T-helper 2 cell treated with Interferon-gamma antibody and Interleukin-4, amounts not matched to agents 5 μg/mL and 100 μg/mL, for 36 hours (primary cell): Measurements from ENCODE around the gene DOK7.

Experiments used
- DNase-seq: peaks from one replicate; pipeline ENCODE4 v3.0.0; 2021; ENCODE audit warnings: low spot score
- H3K27ac Mint-ChIP-seq: one replicate; pipeline ENCODE4 v1.8.0; 2021; ENCODE audit warnings: mild to moderate bottlenecking, mixed read lengths
- H3K27me3 Mint-ChIP-seq: one replicate; pipeline ENCODE4 v1.8.0; 2021; ENCODE audit warnings: low read depth, mixed read lengths
- H3K36me3 Mint-ChIP-seq: one replicate; pipeline ENCODE4 v1.8.0; 2021; ENCODE audit warnings: low read depth, mixed read lengths
- H3K4me1 Mint-ChIP-seq: one replicate; pipeline ENCODE4 v1.8.0; 2021; ENCODE audit warnings: low read depth, mixed read lengths
- H3K4me3 Mint-ChIP-seq: one replicate; pipeline ENCODE4 v1.8.0; 2022; ENCODE audit warnings: mild to moderate bottlenecking, moderate library complexity, mixed read lengths
- H3K9me3 Mint-ChIP-seq: one replicate; pipeline ENCODE4 v1.8.0; 2021; ENCODE audit warnings: mixed read lengths

DOK7 gene

GRCh38 chr4:3518941-3519340 lies 55.8 kb downstream of the DOK7 start:
- H3K4me1 Mint-ChIP-seq: no peaks in the 10 kb centered on the region
- DNase-seq: no peak
- H3K4me3 Mint-ChIP-seq: no peak overlapping the region
- H3K27ac Mint-ChIP-seq: no peak overlapping the region
- peaks cover 30% of the 10 kb centered on the region for H3K36me3 Mint-ChIP-seq
- H3K9me3 Mint-ChIP-seq: no peaks in the 10 kb centered on the region
- no peaks in the 10 kb centered on the region for H3K27me3 Mint-ChIP-seq

- Mint-ChIP-seq H3K27me3 (no peaks in the 10 kb centered on the region), H3K4me1 (no peaks in the 10 kb centered on the region), H3K36me3 (peaks cover 28% of the 10 kb centered on the region), H3K4me3 (no peak overlapping the region), H3K27ac (no peak overlapping the region), H3K9me3 (no peaks in the 10 kb centered on the region)
- no peak for DNase-seq
These were observed 56.6 kb downstream of the DOK7 start for GRCh38 chr4:3519468-3520264.

GRCh38 chr4:3520276-3520675 lies 57.2 kb downstream of the DOK7 start:
- Mint-ChIP-seq H3K27ac (no peak overlapping the region), H3K4me1 (no peaks in the 10 kb centered on the region), H3K4me3 (no peak overlapping the region), H3K9me3 (no peaks in the 10 kb centered on the region), H3K27me3 (no peaks in the 10 kb centered on the region), H3K36me3 (peaks cover 28% of the 10 kb centered on the region)
- no peak for DNase-seq

GRCh38 chr4:3520796-3521600 lies 57.9 kb downstream of the DOK7 start:
- Mint-ChIP-seq H3K4me3 (no peak overlapping the region), H3K9me3 (no peaks in the 10 kb centered on the region), H3K36me3 (peaks cover 23% of the 10 kb centered on the region), H3K27ac (no peak overlapping the region), H3K4me1 (no peaks in the 10 kb centered on the region), H3K27me3 (no peaks in the 10 kb centered on the region)
- DNase-seq: no peak

GRCh38 chr4:3521621-3522325 lies 58.7 kb downstream of the DOK7 start:
- Mint-ChIP-seq H3K4me3 (no peak overlapping the region), H3K9me3 (no peaks in the 10 kb centered on the region), H3K27me3 (no peaks in the 10 kb centered on the region), H3K4me1 (no peaks in the 10 kb centered on the region), H3K27ac (no peak overlapping the region), H3K36me3 (peaks cover 20% of the 10 kb centered on the region)
- no peak for DNase-seq

- Mint-ChIP-seq H3K4me1 (no peaks in the 10 kb centered on the region), H3K27me3 (no peaks in the 10 kb centered on the region), H3K9me3 (no peaks in the 10 kb centered on the region), H3K4me3 (no peak overlapping the region), H3K27ac (no peak overlapping the region), H3K36me3 (peaks cover 17% of the 10 kb centered on the region)
- no peak for DNase-seq
These were observed 59.2 kb downstream of the DOK7 start for GRCh38 chr4:3522326-3522640.

GRCh38 chr4:3522651-3523050 lies 59.5 kb downstream of the DOK7 start:
- no peak overlapping the region for H3K4me3 Mint-ChIP-seq
- H3K36me3 Mint-ChIP-seq: peaks cover 14% of the 10 kb centered on the region
- H3K27me3 Mint-ChIP-seq: no peaks in the 10 kb centered on the region
- H3K27ac Mint-ChIP-seq: no peak overlapping the region
- DNase-seq: no peak
- no peaks in the 10 kb centered on the region for H3K9me3 Mint-ChIP-seq
- no peaks in the 10 kb centered on the region for H3K4me1 Mint-ChIP-seq

- Mint-ChIP-seq H3K9me3 (no peaks in the 10 kb centered on the region), H3K4me3 (no peak overlapping the region), H3K27ac (no peak overlapping the region), H3K36me3 (peaks cover 13% of the 10 kb centered on the region), H3K4me1 (no peaks in the 10 kb centered on the region), H3K27me3 (no peaks in the 10 kb centered on the region)
- DNase-seq: no peak
These were observed 60.1 kb downstream of the DOK7 start for GRCh38 chr4:3523146-3523627.

GRCh38 chr4:3523628-3524221 lies 60.6 kb downstream of the DOK7 start:
- Mint-ChIP-seq H3K4me1 (no peaks in the 10 kb centered on the region), H3K27me3 (no peaks in the 10 kb centered on the region), H3K4me3 (no peak overlapping the region), H3K27ac (no peak overlapping the region), H3K36me3 (peaks cover 13% of the 10 kb centered on the region), H3K9me3 (no peaks in the 10 kb centered on the region)
- no peak for DNase-seq

GRCh38 chr4:3524349-3524748 lies 61.2 kb downstream of the DOK7 start:
- Mint-ChIP-seq H3K9me3 (no peaks in the 10 kb centered on the region), H3K27ac (no peak overlapping the region), H3K27me3 (no peaks in the 10 kb centered on the region), H3K4me3 (no peak overlapping the region), H3K36me3 (peaks cover 13% of the 10 kb centered on the region), H3K4me1 (no peaks in the 10 kb centered on the region)
- DNase-seq: no peak

- Mint-ChIP-seq H3K27ac (no peak overlapping the region), H3K4me3 (no peak overlapping the region), H3K4me1 (no peaks in the 10 kb centered on the region), H3K27me3 (no peaks in the 10 kb centered on the region), H3K36me3 (peaks cover 10% of the 10 kb centered on the region), H3K9me3 (no peaks in the 10 kb centered on the region)
- no peak for DNase-seq
These were observed 61.8 kb downstream of the DOK7 start for GRCh38 chr4:3524920-3525319.

- Mint-ChIP-seq H3K27me3 (no peaks in the 10 kb centered on the region), H3K9me3 (no peaks in the 10 kb centered on the region), H3K4me3 (no peak overlapping the region), H3K36me3 (peaks cover 7% of the 10 kb centered on the region), H3K4me1 (peaks cover 3% of the 10 kb centered on the region), H3K27ac (no peak overlapping the region)
- DNase-seq: no peak
These were observed 62.7 kb downstream of the DOK7 start for GRCh38 chr4:3525532-3526430.

- Mint-ChIP-seq H3K27ac (no peak overlapping the region), H3K36me3 (peaks cover 7% of the 10 kb centered on the region), H3K9me3 (no peaks in the 10 kb centered on the region), H3K27me3 (no peaks in the 10 kb centered on the region), H3K4me1 (peaks cover 8% of the 10 kb centered on the region), H3K4me3 (no peak overlapping the region)
- DNase-seq: no peak
These were observed 63.4 kb downstream of the DOK7 start for GRCh38 chr4:3526456-3526855.
